GM20000 (cell line): ENCODE data around the gene CDC42SE2.
"Not testable (repeated sequence)": the region's sequence is repeated elsewhere in the genome, so short reads cannot be mapped to it uniquely, and the experiment has no call there.

Source experiments
- DNase-seq: peaks from one replicate; pipeline ENCODE4 v3.0.0; 2012; ENCODE audit warnings: low spot score
- TF ChIP-seq, protein P1 (sequence below): IDR thresholded peaks from 2 replicates; pipeline ENCODE4 v1.5.1; 2012; ENCODE audit warnings: mild to moderate bottlenecking, control low read depth; ENCODE audit errors: extremely low read depth, missing control alignments

CDC42SE2 gene

DNA sequence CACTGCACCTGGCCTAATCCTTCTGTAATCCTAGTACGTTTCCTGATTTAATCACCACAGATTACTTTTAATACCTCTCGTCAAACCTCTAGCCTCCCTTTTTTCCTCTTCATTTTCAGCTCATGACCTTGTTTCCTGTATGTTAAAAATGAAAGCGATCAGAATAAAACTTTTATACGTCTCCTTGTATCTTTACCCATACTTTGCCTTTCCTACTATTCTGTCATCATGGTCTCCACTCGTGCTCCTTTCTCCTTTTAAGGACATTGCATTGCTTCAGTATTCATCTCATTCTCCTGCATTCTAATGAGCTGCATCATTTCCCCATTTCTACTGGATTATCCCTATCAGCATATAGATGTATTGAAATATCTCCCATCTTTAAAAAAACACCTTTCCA is 8.5 kb downstream of the CDC42SE2 start:
- TF ChIP-seq, protein P1, sequence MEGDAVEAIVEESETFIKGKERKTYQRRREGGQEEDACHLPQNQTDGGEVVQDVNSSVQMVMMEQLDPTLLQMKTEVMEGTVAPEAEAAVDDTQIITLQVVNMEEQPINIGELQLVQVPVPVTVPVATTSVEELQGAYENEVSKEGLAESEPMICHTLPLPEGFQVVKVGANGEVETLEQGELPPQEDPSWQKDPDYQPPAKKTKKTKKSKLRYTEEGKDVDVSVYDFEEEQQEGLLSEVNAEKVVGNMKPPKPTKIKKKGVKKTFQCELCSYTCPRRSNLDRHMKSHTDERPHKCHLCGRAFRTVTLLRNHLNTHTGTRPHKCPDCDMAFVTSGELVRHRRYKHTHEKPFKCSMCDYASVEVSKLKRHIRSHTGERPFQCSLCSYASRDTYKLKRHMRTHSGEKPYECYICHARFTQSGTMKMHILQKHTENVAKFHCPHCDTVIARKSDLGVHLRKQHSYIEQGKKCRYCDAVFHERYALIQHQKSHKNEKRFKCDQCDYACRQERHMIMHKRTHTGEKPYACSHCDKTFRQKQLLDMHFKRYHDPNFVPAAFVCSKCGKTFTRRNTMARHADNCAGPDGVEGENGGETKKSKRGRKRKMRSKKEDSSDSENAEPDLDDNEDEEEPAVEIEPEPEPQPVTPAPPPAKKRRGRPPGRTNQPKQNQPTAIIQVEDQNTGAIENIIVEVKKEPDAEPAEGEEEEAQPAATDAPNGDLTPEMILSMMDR, result no peak
- DNase-seq, result no peak

DNA sequence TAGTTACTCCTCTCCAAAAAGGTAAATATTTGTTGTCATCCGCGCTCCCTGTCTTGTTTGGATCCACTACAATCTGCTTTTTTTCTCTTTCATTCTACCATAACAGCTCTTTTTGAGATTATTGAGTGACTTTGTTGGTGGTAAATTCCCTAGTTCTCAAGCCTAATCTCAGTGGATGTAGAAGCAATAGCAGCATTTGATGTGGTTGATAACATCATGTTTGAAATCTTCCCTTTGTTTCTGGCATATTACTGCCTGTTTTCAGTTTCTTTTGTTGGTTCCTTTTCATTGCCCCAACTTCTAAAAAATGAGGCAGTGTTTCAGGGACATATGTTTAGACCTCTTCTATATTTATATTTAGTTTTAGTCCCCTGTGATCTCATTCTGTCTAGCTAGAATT is 8.9 kb downstream of the CDC42SE2 start:
- TF ChIP-seq, protein P1, result no peak
- no peak for DNase-seq

DNA sequence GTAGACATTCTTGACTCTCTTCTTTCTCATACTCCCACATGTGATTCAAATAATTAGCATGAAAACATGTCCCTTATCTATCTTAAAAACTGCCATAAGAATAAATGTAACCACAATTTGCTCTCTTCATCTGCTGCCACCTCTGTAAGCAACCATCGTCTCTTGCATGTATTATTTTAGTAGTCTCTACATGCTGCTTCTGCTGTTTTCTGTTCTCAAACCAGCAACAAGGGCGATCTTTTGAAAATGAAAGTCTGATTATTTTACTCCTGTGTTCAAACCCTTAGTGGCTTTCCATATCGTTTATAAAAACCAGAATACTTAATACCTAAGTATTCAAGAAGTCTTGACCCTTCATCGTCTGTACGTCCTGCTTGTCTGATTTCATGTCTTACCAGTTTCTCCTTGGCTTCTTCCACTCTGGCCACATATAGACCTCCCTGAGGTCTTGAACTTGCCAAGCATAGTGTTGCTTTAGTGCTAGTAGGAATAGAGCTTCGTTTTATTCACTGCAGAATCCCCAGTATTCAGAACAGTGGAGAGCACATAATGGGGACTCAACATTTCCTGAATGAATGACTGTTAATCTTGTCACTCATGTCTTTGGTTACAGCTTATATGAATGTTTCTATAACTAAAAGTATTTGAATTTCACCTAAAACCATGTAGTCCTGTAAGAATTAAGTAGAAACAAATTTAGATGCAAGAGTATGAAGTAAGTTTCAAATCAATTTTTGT is 10.6 kb downstream of the CDC42SE2 start:
- DNase-seq, result no peak

DNA sequence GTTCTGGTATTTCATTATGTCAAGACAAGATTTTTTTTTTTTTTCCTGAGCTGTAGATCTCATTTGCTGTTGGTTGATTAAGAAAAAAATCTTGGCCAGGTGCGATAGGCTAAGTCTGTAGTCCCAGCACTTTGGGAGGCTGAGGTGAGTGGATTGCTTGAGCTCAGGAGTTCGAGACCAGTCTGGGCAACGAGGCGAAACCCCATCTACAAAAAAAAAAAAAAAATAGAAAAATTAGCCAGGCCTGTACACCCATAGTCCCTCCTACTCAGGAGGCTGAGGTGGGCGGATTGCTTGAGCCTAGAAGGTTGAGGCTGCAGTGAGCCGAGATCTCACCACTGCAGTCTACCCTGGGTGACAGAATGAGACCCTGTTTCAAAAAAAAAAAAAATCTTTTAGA is 12.2 kb downstream of the CDC42SE2 start:
- TF ChIP-seq, protein P1, result no peak
- no peak for DNase-seq

More for the DNA sequence above, 10.6 kb downstream of the CDC42SE2 start:
- TF ChIP-seq, protein P1, result no peak

DNA sequence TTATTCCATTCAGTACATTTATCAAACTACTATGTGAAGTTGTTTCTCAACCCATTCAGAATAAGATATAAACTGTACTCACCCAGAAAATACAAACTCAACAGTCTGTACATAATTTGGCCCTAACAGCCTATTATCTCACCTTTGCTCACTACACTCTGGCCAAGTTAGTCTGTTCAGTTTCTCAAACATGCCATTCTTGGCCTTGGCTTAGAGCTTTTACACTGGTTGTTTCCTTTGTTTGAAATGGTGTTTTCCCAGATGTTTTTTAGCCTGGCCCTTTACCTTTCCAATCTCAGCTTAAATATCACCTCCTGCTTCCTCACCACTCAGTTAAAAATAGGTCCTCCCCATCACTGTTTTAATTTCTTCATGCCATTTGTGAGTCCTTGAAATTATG is 13.6 kb downstream of the CDC42SE2 start:
- TF ChIP-seq, protein P1, result no peak
- DNase-seq, result no peak

DNA sequence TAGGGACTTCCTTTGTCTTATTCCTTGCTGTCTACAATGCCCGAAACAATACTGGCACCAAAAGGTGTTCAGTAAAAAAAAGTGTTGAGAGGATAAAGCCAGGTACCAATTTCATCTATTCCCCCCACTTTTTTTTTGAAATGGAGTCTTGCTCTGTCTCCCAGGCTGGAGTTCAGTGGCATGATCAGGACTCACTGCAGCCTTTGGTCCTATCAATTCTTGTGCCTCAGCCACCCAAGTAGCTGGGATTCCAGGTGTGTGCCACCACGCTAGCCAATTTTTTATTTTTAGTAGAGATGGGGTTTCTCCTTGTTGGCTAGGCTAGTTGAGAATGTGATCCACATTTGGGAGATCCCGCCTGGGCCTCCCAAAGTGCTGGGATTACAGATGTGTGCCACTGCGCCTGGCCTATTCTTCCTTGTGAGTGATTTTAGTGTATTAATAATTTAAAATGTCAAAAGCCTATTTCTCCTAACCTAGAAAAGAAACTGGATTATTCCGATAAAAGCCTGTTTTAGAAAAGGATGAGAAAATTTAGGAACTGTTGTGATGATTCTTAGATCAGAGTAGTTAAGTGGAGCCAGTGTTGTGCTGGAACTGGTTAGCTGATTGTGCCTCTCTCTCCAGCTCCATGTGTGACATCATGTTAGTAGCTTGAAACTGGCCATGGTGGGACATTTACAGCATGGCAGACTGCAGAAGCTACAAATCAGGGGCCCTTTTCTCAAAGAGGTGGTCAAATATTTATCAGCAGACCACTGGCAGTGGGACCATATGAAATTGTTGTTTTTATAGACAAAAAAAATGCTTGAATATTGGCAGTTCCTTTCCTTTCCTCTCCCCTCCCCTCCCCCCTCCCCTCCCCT is 14.3 kb downstream of the CDC42SE2 start:
- no peak for DNase-seq
- TF ChIP-seq, protein P1, result no peak

DNA sequence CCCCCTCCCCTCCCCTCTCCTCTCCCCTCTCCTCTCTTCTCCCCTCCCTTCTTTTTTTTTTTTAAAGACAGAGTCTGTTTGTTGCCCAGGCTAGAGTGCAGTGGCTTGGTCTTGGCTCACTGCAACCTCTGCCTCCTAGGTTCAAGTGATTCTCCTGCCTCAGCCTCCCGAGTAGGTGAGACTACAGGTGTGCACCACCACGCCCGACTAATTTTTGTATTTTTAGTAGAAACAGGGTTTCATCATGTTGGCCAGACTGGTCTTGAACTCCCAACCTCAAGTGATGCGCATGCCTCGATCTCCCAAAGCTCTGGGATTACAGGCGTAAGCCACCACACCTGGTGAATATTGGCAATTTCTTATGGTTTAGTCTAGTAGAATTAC is 14.9 kb downstream of the CDC42SE2 start:
- not testable (repeated sequence) for DNase-seq
